ENCODE results near the gene ANXA4. TPM values are rescaled to one million over a fixed set of nuclear protein-coding genes. Genes with fewer than 3 reads are reported as not detected.

Gene ANXA4
- total RNA-seq, 1 experiment from 2014 or later = 9.5 TPM

DNA sequence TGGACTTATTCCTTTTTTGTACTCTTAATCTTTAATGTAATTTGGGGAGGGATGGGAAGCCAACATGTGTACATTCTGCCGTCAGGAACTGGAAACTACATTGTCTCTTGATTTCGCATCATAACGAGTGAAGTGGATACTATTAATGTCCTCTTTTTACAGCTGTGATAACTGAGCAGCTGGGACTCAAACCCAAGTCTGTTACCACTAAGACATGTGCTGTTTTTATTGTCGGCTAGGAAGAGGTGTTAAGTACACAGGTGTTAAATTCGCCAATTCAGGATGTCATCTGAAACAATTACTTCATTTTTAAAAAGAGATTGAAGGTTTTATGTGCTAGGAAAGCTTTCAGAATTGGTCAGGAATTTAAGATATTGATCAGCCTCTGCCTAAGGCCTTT is 94.4 kb downstream of the ANXA4 start:
- H3K9me3 Mint-ChIP-seq = no peaks in the 10 kb centered on the region
- POLR2A ChIA-PET = interaction anchor here (0.8 kb wide), 1 partner anchor 112 kb away, joined by 3 read pairs; no protein-coding TSS in a partner anchor

DNA sequence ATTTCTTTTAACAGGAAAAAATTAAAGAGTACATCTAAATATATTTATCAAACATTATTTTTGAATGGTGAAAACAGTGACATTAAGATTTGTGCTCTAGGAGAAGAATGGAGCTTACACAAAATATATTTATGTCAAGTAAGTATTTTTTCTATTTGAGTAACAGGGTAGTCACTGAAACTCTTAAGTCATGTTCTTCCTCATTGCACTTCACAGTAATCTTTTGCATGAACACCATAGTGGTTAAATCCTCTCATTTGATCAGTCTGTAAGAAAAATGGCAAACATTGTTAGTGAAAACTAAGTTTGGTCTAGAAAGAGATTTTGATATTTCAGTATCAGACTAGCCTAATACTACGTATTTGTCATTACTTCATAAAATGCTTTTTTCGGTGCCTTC is 95.6 kb downstream of the ANXA4 start:
- Mint-ChIP-seq H3K4me3 (no peak overlapping the region), H3K9me3 (no peaks in the 10 kb centered on the region), H3K36me3 (peaks cover 22% of the 10 kb centered on the region), H3K4me1 (no peaks in the 10 kb centered on the region), H3K27ac (no peak overlapping the region), H3K27me3 (ENCODE audit: low read depth) (no peaks in the 10 kb centered on the region)
- no peak for DNase-seq (ENCODE audit: low spot score)
- CTCF ChIA-PET = no interaction called here
- POLR2A ChIA-PET = no interaction called here
- ATAC-seq = no peak
- no peak for TF ChIP-seq NR3C1 (CRISPR knock-in tag; conservative IDR thresholded peaks at IDR 0.05; ENCODE audit: low read depth)
- TF ChIP-seq GRHL2 (CRISPR knock-in tag; IDR thresholded peaks at IDR 0.05; ENCODE audit: insufficient replicate concordance, severe bottlenecking) = no peak
- TF ChIP-seq USF2 (CRISPR knock-in tag; IDR thresholded peaks at IDR 0.05) = no peak
- no peak for TF ChIP-seq OVOL2 (CRISPR knock-in tag; IDR thresholded peaks at IDR 0.05; ENCODE audit: borderline replicate concordance)
- TF ChIP-seq, protein P1, sequence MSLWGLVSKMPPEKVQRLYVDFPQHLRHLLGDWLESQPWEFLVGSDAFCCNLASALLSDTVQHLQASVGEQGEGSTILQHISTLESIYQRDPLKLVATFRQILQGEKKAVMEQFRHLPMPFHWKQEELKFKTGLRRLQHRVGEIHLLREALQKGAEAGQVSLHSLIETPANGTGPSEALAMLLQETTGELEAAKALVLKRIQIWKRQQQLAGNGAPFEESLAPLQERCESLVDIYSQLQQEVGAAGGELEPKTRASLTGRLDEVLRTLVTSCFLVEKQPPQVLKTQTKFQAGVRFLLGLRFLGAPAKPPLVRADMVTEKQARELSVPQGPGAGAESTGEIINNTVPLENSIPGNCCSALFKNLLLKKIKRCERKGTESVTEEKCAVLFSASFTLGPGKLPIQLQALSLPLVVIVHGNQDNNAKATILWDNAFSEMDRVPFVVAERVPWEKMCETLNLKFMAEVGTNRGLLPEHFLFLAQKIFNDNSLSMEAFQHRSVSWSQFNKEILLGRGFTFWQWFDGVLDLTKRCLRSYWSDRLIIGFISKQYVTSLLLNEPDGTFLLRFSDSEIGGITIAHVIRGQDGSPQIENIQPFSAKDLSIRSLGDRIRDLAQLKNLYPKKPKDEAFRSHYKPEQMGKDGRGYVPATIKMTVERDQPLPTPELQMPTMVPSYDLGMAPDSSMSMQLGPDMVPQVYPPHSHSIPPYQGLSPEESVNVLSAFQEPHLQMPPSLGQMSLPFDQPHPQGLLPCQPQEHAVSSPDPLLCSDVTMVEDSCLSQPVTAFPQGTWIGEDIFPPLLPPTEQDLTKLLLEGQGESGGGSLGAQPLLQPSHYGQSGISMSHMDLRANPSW (CRISPR knock-in tag; conservative IDR thresholded peaks at IDR 0.05; ENCODE audit: low read depth) = no peak
- TF ChIP-seq MYBL2 (CRISPR knock-in tag; IDR thresholded peaks at IDR 0.05) = no peak
- TF ChIP-seq AFF4 (CRISPR knock-in tag; IDR thresholded peaks at IDR 0.05; ENCODE audit: borderline replicate concordance) = no peak

More for the DNA sequence above, 94.4 kb downstream of the ANXA4 start:
- Mint-ChIP-seq H3K4me3 (no peak overlapping the region), H3K4me1 (peaks cover 2% of the 10 kb centered on the region; the same call in 1 of the 2 replicates), H3K27ac (no peak overlapping the region), H3K27me3 (ENCODE audit: low read depth) (no peaks in the 10 kb centered on the region), H3K36me3 (peaks cover 15% of the 10 kb centered on the region)
- ATAC-seq (no peak), DNase-seq (ENCODE audit: low spot score) (no peak)
- CTCF ChIA-PET = interaction anchor here (1.9 kb wide), 1 partner anchor 112 kb away, joined by 9 read pairs; no protein-coding TSS in a partner anchor
- TF ChIP-seq ZNF121 (CRISPR knock-in tag; IDR thresholded peaks at IDR 0.05) (no peak), SMAD3 (CRISPR knock-in tag; IDR thresholded peaks at IDR 0.05; ENCODE audit: borderline replicate concordance) (no peak), ZMAT4 (CRISPR knock-in tag; IDR thresholded peaks at IDR 0.05) (no peak), ZBTB21 (CRISPR knock-in tag; IDR thresholded peaks at IDR 0.05; ENCODE audit: borderline replicate concordance) (no peak), CTCF (IDR thresholded peaks at IDR 0.05) (no peak), JUN (CRISPR knock-in tag; IDR thresholded peaks at IDR 0.05) (no peak), NR1H2 (CRISPR knock-in tag; IDR thresholded peaks at IDR 0.05) (no peak), MXD4 (CRISPR knock-in tag; IDR thresholded peaks at IDR 0.05; ENCODE audit: borderline replicate concordance) (no peak), TP53 (CRISPR knock-in tag; IDR thresholded peaks at IDR 0.05) (no peak), ZNF425 (CRISPR knock-in tag; conservative IDR thresholded peaks at IDR 0.05) (no peak)
- TF ChIP-seq, protein P2, sequence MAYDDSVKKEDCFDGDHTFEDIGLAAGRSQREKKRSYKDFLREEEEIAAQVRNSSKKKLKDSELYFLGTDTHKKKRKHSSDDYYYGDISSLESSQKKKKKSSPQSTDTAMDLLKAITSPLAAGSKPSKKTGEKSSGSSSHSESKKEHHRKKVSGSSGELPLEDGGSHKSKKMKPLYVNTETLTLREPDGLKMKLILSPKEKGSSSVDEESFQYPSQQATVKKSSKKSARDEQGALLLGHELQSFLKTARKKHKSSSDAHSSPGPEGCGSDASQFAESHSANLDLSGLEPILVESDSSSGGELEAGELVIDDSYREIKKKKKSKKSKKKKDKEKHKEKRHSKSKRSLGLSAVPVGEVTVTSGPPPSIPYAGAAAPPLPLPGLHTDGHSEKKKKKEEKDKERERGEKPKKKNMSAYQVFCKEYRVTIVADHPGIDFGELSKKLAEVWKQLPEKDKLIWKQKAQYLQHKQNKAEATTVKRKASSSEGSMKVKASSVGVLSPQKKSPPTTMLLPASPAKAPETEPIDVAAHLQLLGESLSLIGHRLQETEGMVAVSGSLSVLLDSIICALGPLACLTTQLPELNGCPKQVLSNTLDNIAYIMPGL (CRISPR knock-in tag; IDR thresholded peaks at IDR 0.05) = no peak
